Panc1 (cell line): ENCODE results near the gene GAST. TPM values are rescaled to one million over a fixed set of nuclear protein-coding genes. Genes with fewer than 3 reads are reported as not detected.
"Not testable (repeated sequence)": the region's sequence is repeated elsewhere in the genome, so short reads cannot be mapped to it uniquely, and the experiment has no call there.

Experiments used
- ATAC-seq: fragments of 200-7000 bp; cut with Tn5 transposase; 2 replicates; pipeline ENCODE4 v1.9.1; 2020; ENCODE audit warnings: mild to moderate bottlenecking, moderate library complexity
- BruUV-seq: library from RNA; stranded (reverse); fragments of 400-500 nt; replicated peaks from 2 replicates; lab custom pipeline; 2021; lab: Mats Ljungman, UMichigan
- CTCF ChIA-PET: fragments of 300-600 bp; sonication (Branson Sonifier 250); formaldehyde crosslinking; loops from one replicate; lab custom pipeline; 2022; ENCODE audit warnings: antibody characterized with exemption; lab: Charles Lee
- POLR2A ChIA-PET: fragments of 300-600 bp; sonication (Branson Sonifier 250); formaldehyde crosslinking; loops from one replicate; lab custom pipeline; 2022; ENCODE audit warnings: antibody characterized with exemption; lab: Charles Lee
- DNase-seq: peaks from one replicate; pipeline ENCODE4 v3.0.0-alpha.2; 2010; ENCODE audit warnings: low read depth, low spot score
- H3K27ac ChIP-seq: 2 replicates; pipeline ENCODE4 v1.5.1; 2011; ENCODE audit warnings: mild to moderate bottlenecking, low read length, inconsistent platforms
- H3K27me3 ChIP-seq: fragments of 200-500 bp; sonication (Bioruptor generic); 2 replicates; pipeline ENCODE4 v1.6.0; 2014; ENCODE audit warnings: low read length, inconsistent platforms; ENCODE audit not compliant: control insufficient read depth, insufficient read depth
- H3K36me3 ChIP-seq: fragments of 200-500 bp; sonication (Bioruptor generic); 2 replicates; pipeline ENCODE4 v1.5.1; 2014; ENCODE audit warnings: inconsistent platforms, mild to moderate bottlenecking, low read length, moderate library complexity; ENCODE audit not compliant: control insufficient read depth, insufficient read depth
- H3K4me1 ChIP-seq: 2 replicates; pipeline ENCODE4 v1.5.1; 2011; ENCODE audit warnings: inconsistent platforms, mild to moderate bottlenecking, low read length, moderate library complexity; ENCODE audit not compliant: control insufficient read depth, insufficient read depth
- H3K4me3 ChIP-seq, 2 experiments: 2 replicates each; pipeline ENCODE4 v1.5.1; 2011 to 2012; ENCODE audit warnings: low read depth in 2 of 2, low read length in 2 of 2, mild to moderate bottlenecking in 2 of 2, inconsistent platforms in 1 of 2, moderate library complexity in 1 of 2
- H3K9me3 ChIP-seq: fragments of 200-500 bp; sonication (Bioruptor generic); 2 replicates; pipeline ENCODE4 v1.5.1; 2014; ENCODE audit warnings: low read depth, mild to moderate bottlenecking, inconsistent platforms, low read length, moderate library complexity; ENCODE audit not compliant: control insufficient read depth, insufficient read depth
- CTCF ChIP-seq: fragments of 450-650 bp; IDR thresholded peaks from 2 replicates; pipeline ENCODE4 v1.5.1; 2017; ENCODE audit warnings: mild to moderate bottlenecking
- REST ChIP-seq, 2 experiments: IDR thresholded peaks; 2 replicates each; pipeline ENCODE4 v1.6.1; 2011 to 2012; ENCODE audit warnings: low read depth in 2 of 2, control low read depth in 1 of 2, low read length in 1 of 2, mild to moderate bottlenecking in 1 of 2, moderate library complexity in 1 of 2; ENCODE audit not compliant: insufficient read depth in 1 of 2
- SIN3A ChIP-seq: IDR thresholded peaks from 2 replicates; pipeline ENCODE4 v1.6.1; 2012; ENCODE audit warnings: low read depth, mild to moderate bottlenecking, low read length, moderate library complexity, borderline replicate concordance; ENCODE audit not compliant: insufficient read depth
- TCF7L2 ChIP-seq: IDR thresholded peaks from 2 replicates; pipeline ENCODE4 v1.6.1; 2011; ENCODE audit warnings: mild to moderate bottlenecking, low read depth, low read length, inconsistent platforms
- in situ Hi-C: cut with HindIII; loops from 2 replicates; pipeline ENCODE4 v1.10.0; 2016; ENCODE audit warnings: low sequenced_read_pairs, low pct_unique_long_range_greater_than_20kb
- intact Hi-C: fragments of 100-400 bp; cut with micrococcal nuclease; formaldehyde crosslinking; loops from one replicate; pipeline ENCODE4 v1.10.0; 2022; ENCODE audit not compliant: unreplicated experiment
- total RNA-seq: library from RNA; stranded (reverse); gene quantifications from one replicate; pipeline ENCODE4 v1.2.1, GENCODE V29; 2021; ENCODE audit not compliant: unreplicated experiment

Gene GAST
- total RNA-seq, 1 experiment from 2014 or later = not detected

GRCh38 chr17:41667280-41668041 lies 44.7 kb upstream of the GAST start:
- POLR2A ChIA-PET = interaction anchor here (0.5 to 1.7 kb wide), 4 partner anchors 10 to 479 kb away, joined by 3 to 6 read pairs (median 3); partner anchors contain the start of gene EIF1
- Histone ChIP-seq H3K27ac (peak overlapping the region; percentile 92), H3K4me3 (peak overlapping the region in 1 of 2 experiments; percentile 76; a peak in 2 of 4 replicates), H3K27me3 (no peaks in the 10 kb centered on the region), H3K9me3 (no peaks in the 10 kb centered on the region), H3K36me3 (no peaks in the 10 kb centered on the region), H3K4me1 (peaks cover 23% of the 10 kb centered on the region)
- TF ChIP-seq REST (IDR thresholded peaks at IDR 0.05; ENCODE audit: insufficient read depth in 1 of 2, low read depth in 2 of 2, low read length in 1 of 2) (0 out of 4 replicates have a peak, but pooled peaks of 1 of the 2 experiments have one; percentile 44), CTCF (no peak)
- intact Hi-C loops (loop anchor here (2.0 to 10.0 kb wide), 4 partner anchors 293 to 865 kb away; no protein-coding TSS in a partner anchor), in situ Hi-C loops (no loop called here)
- CTCF ChIA-PET = interaction anchor here (0.6 to 1.8 kb wide), 5 partner anchors 19 to 142 kb away, joined by 5 to 13 read pairs (median 8); partner anchors contain the start of gene EIF1
- 0 out of 2 replicates have a peak, but pooled peaks have one; percentile 2 for ATAC-seq
- no peak for DNase-seq
- no TSS peak for BruUV-seq

GRCh38 chr17:41672153-41672552 lies 40.0 kb upstream of the GAST start:
- no TSS peak for BruUV-seq
- TF ChIP-seq SIN3A = no peak
- TF ChIP-seq REST (IDR thresholded peaks at IDR 0.05; ENCODE audit: insufficient read depth in 1 of 2, low read depth in 2 of 2, low read length in 1 of 2) = no peak
- no peak for TF ChIP-seq CTCF
- no peak for TF ChIP-seq TCF7L2

GRCh38 chr17:41675157-41676057 lies 36.7 kb upstream of the GAST start:
- H3K36me3 ChIP-seq, H3K4me3 ChIP-seq, in situ Hi-C loops, DNase-seq, intact Hi-C loops, BruUV-seq, H3K9me3 ChIP-seq, H3K4me1 ChIP-seq, ATAC-seq, H3K27ac ChIP-seq, H3K27me3 ChIP-seq: not testable (repeated sequence)
- POLR2A ChIA-PET = interaction anchor here (0.6 kb wide), 1 partner anchor 10 kb away, joined by 8 read pairs; no protein-coding TSS in a partner anchor
- CTCF ChIA-PET = interaction anchor here (0.6 kb wide), 2 partner anchors 10 to 46 kb away, joined by 3 to 4 read pairs; no protein-coding TSS in a partner anchor

More at GRCh38 chr17:41672153-41672552, 40.0 kb upstream of the GAST start:
- Histone ChIP-seq H3K27me3 (no peaks in the 10 kb centered on the region), H3K4me3 (no peak overlapping the region), H3K27ac (no peak overlapping the region), H3K9me3 (no peaks in the 10 kb centered on the region), H3K4me1 (peaks cover 5% of the 10 kb centered on the region), H3K36me3 (no peaks in the 10 kb centered on the region)
- POLR2A ChIA-PET = interaction anchor here (0.6 kb wide), 1 partner anchor 18 kb away, joined by 6 read pairs; no protein-coding TSS in a partner anchor
- intact Hi-C loops (no loop called here), in situ Hi-C loops (no loop called here)
- no peak for DNase-seq
- no peak for ATAC-seq
- CTCF ChIA-PET = interaction anchor here (0.7 kb wide), 1 partner anchor 668 kb away, joined by 5 read pairs; no protein-coding TSS in a partner anchor
